G401 (cell line): Measurements from ENCODE around the gene ATP13A4. TPM values are rescaled to one million over a fixed set of nuclear protein-coding genes. Genes with fewer than 3 reads are reported as not detected.

Experiments used
- DNase-seq: peaks from one replicate; pipeline ENCODE4 v3.0.0-alpha.2; 2015; ENCODE audit warnings: low spot score
- in situ Hi-C: cut with HindIII; loops from 2 replicates; pipeline ENCODE4 v1.10.0; 2016; ENCODE audit warnings: low sequenced_read_pairs, mixed read lengths
- total RNA-seq: library from RNA; depleted of rRNA; stranded (reverse); fragments of >200 nt; shearing (Covaris generic); gene quantifications from 2 replicates; pipeline ENCODE4 v1.2.3, GENCODE V29; 2014

ATP13A4 gene
- total RNA-seq, 1 experiment from 2014 or later = not detected

DNA sequence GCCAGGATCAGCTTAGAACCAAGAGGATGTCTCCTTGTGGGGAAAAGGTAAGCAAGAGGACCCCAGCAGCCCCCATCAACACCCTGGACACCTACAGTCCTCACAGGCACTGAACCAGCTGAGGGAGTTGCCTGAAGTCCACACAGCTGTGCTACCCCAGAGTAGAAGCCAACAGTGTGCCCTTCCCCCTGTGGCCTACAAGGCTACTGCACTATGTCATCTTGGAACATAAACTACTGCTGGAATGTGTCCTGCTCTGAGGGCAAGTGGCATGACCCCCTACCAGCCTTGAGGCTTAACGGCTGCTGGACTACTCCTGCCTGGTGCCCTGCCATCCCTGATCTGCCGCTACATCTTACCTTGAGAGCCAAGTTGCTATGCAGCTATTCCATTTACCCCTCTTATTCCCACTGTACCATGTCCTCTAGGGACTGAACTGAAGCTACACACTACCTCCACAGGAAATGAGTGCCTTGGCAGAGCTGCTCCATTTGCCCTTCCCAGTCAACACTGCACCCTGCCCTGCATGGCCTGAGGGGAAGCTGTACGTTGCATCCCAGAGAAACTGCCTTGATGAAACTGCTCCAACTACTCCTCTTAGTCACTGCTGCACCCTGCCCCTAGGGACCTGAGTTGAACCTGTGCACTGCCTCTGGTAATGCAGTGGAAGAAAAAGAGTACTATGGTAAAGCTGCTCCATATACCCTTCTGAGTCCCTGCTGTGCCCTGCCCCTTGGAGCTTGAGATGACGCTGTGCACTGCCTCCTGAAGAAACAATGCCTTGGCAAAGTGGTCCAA lies 135.9 kb downstream of the ATP13A4 start:
- DNase-seq = no peak
- in situ Hi-C loops = no loop called here

DNA sequence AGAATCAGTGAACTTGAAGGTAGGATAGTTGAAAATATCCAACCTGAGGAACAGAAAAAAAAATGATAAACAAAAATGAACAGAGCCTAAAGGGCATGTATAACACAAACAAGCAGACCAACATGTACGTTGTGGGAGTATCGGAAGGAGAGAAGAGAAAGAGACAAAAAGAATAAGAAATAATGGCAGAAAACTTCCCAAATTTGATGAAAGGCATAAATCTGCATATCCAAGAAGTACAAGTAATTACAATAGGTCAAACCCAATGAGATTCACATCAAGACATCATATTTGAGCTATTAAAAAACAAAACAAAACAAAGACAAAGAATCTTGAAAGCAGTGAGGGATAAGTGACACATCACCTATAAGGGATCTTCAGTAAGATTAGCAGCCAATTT lies 138.1 kb downstream of the ATP13A4 start:
- in situ Hi-C loops = no loop called here
- DNase-seq = no peak

DNA sequence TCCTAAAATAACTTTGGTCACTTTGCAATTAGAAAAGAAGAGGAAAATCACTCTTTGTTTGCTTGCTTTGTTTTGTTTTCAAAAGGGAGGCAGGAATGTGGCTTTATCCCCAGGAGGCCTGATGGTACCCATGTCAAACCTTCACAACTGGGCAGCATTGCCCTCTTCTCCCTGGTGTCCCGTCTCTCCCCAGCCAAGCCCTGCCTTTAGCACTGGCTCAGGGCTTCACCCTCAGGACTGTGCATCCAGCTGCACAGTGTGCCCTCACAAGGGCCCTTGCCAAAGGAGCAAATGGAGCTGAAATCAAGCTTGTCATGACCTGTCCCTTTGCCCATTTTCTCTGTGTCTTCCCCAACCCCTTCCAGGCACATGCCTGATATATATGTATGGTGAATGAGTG lies 147.0 kb downstream of the ATP13A4 start:
- in situ Hi-C loops = no loop called here
- no peak for DNase-seq

DNA sequence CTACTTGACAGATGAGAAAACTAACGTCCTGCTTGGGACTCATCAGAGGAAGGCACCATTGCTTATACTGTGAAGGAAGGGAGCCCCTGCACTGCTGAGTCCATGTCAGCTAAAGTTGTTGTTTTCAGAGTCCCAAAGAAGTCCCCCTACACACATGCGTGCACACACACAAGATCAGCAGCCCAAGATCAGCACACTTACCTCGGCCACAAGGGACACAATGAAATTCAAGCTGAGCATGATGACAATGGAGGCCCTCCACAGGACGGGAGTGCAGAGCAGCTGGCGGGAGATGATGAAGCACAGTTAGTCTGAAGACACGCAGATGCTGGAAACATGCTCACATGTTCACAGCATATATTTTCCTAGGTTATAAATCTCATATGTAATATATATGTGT lies 147.6 kb downstream of the ATP13A4 start:
- in situ Hi-C loops = no loop called here
- no peak for DNase-seq

DNA sequence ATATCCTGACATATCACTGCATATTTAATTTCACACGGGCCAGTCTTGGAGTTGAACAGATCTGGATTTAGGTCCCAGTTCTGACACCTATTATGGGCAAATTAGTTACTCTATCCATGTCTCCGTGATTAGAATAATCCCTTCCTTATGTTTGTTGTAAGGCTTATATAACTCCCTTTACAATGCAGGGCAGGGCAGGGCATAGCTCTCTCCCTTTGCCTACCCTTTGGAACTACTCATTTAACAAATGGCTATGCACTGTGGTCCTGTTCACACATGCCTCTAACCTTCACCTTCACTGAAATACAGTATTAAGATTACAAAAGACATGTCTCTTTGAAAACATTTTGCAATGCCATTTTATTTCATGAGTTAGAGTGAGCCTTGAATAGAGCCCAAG lies 151.4 kb downstream of the ATP13A4 start:
- DNase-seq = no peak
- in situ Hi-C loops = no loop called here

DNA sequence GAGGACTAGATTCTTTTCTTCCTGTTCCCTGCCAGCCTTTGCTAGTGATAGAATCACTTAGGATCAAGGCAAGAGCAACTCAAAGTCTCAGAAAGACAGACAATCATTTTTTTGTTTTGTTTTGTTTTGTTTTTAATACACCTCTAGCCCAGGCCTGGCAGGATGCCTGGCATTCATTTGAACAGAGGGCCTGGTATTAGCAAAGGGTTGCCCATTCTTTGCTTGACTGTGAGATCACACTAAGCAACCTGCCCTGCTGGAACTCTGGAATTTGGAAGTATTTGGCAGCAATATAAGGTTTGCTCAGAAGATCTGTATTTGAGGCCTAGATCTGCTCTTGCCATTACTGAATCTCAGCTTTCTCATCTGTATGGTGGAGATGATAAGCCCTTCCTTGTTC lies 154.4 kb downstream of the ATP13A4 start:
- DNase-seq = peak; percentile 7
- in situ Hi-C loops = no loop called here

DNA sequence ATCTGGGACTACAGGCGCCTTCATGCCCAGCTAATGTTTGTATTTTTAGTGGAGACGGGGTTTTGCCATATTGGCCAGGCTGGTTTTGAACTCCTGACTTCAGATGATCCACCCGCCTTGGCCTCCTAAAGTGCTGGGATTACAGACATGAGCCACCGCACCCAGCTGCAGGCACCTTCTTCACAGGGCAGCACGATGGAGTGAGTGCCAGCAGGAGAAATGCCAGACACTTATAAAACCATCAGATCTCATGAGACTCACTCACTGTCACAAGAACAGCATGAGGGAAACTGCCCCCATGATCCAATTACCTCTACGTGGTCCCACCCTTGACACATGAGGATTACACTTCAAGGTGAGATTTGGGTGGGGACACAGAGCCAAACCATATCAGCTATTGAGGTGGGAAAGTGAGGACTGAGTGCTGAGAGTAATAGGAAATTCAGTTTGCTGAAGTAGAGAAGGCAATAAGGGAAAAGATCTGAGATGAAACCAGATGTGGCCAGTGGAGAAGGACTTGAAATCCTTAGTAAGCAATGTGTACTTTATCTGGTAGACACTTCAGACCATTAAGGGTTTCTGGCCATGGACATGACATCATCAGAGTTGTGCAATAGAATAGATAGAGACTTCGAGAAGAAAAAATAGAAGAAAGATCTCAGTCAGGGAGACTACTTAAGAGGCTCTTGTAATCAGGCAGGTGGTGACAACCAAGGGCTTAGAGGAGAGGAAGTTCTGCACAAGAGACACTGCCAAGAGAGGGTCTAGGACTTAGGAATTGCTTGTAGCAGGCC lies 158.0 kb downstream of the ATP13A4 start:
- in situ Hi-C loops = no loop called here
- no peak for DNase-seq

DNA sequence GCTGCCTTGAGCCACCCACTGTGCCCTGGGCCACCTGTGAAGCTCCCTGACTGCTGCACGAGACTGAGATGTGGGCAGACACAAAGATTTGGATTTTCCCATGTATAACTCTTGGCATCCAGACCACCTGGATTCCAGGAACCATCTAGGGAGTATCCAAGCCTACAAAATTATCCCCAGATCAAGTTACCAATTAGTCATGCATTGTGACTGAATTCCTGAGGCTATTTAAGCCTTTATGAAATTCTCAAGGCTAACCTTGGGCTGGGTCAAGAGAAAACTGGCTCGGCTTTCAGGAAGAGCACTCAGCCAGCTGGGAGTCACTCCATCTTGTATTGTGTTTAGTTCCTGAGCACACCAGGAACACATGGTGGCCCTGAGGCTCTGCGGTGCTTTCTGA lies 162.8 kb downstream of the ATP13A4 start:
- DNase-seq = no peak
- in situ Hi-C loops = no loop called here

DNA sequence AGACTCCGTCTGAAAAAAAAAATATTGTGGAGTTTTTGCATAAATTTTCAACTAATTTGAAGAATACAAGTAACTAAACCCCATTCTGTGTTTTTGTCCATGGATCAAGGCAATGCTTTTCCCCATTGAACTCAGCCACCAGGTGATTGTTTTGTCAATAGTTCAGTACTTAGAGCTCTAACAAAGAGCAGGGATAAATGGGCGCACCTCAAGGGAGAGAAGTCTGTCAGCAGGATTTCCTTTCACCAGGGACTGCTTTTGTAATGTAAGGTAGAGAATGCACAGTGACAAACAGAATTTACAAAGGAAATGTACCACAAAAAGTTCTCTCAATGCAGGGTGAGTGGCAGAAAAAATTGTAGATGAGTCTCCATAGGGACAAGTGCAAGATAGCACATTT lies 165.4 kb downstream of the ATP13A4 start:
- no peak for DNase-seq
- in situ Hi-C loops = no loop called here

DNA sequence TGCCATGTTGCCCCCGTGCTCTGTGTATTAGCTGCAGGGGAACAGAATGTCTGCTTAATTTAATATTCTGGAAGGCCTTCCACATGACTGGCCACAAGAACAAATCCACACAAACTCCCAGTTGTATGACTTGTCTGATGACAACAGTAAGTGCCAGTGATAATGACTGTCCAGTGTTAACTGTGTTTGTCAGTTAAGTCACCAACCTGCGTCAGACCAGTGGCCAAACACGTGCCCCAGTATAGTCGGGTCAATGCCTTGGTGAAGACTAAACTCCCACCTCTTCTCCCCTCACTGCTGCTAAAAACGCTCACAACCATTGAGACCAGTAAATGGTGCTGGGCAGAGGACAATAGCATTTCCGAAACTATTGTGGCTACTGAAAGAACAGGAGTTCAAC lies 166.3 kb downstream of the ATP13A4 start:
- DNase-seq = no peak
- in situ Hi-C loops = no loop called here

DNA sequence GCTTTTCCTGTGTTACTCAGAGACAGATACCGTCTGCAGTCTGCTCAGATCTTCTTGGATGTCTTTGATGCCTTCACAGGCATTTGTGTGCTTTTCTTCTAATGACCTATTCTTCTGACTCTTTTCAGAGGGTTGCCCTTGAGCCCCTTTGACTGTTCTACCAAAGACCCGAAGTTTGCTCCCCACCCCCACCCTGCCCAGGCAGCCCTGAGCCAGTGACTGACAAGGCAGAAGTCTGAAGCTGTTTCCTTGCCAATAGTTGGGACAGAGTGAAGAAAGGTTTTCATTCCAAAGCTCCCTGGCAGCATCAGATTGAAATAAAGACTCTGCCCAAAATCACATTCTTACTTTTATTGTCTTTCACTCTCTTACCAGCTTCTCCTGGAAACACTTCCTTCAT lies 167.1 kb downstream of the ATP13A4 start:
- DNase-seq = no peak
- in situ Hi-C loops = no loop called here

DNA sequence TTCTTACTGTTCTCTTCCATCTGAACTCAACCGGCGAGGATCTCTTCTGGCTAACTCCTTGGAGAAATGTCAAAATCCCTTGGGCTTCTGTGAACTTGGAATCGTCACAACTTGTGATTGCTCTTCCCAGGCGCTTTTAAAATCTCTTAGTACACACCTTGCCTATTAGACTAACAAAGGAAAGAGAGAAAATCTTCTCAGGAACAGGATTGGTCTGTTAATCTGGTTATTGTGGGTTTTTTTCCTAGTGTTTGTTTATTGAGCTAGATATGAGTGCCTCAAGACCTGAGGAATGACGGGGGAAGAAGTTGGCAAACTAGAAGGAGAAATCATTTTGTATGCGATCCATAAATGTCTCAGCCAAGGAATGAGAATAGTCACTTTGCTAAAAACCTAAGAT lies 176.0 kb downstream of the ATP13A4 start, which contains the start of gene ATP13A5:
ATP13A5 (minus strand) TSS at position 48 of the 400 bp plus-strand sequence; CDS start at position 20, 28 bp downstream.
- no peak for DNase-seq
- in situ Hi-C loops = no loop called here

DNA sequence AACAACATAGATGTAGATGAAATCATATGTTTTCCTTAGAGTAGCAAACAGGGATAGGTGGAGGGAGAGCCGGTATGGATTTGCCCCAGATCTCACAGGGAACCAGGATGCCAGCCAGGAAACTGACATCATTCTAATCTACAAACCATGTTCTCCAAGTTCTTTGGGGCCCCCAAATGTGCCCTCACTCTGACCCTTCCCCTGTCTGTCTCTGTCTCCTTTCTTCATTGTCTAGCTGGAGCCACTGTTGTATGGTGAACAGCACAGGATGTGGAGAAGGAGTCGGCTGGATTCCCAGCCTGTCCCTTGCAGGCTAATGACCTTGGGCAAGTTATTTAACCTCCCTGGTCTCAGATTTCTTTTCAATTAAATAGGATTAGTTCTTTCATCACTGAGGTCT lies 177.1 kb downstream of the ATP13A4 start:
- in situ Hi-C loops = no loop called here
- DNase-seq = no peak

DNA sequence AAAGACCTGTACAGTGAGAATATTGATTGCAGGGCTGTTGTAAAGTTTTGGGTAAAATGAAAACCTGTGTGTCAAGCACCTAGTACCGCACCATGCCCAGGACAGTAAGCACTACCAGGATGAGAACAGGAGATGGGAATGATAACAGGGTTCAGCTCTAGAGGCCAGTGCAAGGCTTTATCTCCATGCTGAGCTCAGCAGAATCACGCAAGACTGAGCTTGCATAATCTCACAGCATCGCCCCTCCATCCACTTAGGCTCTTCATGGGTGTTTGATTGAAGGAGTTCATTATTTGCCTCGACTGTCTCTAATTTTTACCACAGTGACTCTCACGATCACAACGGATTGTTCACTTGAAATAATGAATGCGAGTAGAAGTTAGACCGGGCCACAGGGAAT lies 179.1 kb downstream of the ATP13A4 start:
- in situ Hi-C loops = no loop called here
- no peak for DNase-seq

DNA sequence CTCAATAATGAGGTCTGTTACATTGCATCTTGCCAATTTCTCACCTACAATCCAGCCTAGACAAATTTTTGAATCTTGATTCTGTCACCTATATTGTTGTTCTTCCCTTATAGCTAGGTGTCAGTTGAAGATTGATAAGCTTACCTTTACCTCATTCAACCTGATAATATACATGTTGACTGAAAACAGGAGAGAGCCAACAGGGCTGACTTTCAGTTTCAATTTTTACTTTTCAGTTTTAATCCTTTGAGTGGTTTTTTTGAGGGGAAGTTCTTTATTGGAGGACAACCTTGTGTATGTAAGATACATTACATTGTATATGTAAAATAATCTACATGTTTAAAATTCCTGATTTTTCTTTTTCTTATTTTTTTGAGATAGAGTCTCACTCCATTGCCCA lies 181.9 kb downstream of the ATP13A4 start:
- no peak for DNase-seq
- in situ Hi-C loops = no loop called here

DNA sequence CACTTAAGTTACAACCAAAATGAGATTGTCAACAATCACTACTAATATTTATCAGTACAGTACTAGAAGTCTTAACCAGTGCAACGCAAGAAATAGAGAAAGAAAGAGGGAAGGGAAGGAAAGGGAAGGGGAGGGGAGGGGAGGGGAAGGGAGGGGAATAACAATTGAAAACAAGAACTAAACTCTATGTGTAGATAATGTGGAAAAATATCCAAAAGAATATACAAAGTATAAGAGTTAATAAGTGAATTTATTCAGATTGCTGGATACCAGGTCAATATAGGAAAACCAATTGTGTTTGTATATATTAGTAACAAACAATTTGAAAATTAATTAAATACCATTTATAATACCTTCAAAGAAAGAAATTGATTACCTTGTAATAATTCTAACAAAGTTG lies 186.8 kb downstream of the ATP13A4 start:
- no peak for DNase-seq
- in situ Hi-C loops = no loop called here

DNA sequence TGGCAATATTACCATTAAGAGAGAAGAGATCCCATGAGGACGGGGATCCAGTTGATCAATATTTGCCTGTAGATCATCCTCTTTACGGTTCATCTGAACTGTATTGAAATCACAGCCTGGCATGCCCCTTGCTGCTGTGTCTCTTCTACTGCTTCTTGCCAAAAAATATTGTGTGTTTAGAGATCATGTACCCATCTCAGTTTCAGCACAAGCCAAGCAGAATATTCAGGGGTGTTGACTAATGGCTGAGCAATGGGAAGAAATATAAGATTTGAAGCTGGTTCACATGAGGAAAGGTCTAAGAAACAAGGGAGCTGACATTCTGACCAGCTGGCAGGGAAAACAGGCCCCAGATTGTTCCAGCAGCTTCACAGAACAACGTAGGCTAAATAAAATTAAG lies 197.4 kb downstream of the ATP13A4 start:
- DNase-seq = no peak
- in situ Hi-C loops = no loop called here

DNA sequence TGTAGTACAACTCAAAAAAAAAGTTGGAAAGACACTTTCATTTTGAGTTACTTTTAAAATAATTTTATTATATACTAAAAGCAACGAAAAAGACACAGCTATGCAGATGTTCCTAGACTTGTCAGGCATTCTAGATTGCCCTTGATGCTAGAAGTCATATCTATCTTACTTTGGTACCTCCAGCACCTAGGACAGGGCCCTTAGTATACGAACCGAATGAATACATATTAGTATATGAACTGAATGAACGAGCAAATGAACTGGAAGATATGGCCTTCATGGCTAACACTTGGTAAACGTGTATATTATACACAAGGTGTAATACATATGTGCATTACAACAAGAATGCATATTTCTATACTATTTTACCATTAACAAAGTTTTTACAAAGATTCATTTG lies 200.3 kb downstream of the ATP13A4 start:
- in situ Hi-C loops = no loop called here

More for the DNA sequence above, 200.3 kb downstream of the ATP13A4 start:
- no peak for DNase-seq
